K562 (cell line): ENCODE data around the gene FBXL13. TPM values are rescaled to one million over a fixed set of nuclear protein-coding genes. Genes with fewer than 3 reads are reported as not detected.

Experiments
- BACH1 ChIP-seq: fragments of 200-800 bp; sonication (Bioruptor generic); IDR thresholded peaks from 2 replicates; pipeline ENCODE4 v1.6.1; 2016; ENCODE audit warnings: missing genetic modification characterization, missing compliant biosample characterization
- CBFA2T2 ChIP-seq: fragments of 450-650 bp; conservative IDR thresholded peaks from 2 replicates; pipeline ENCODE4 v1.6.1; 2017; ENCODE audit warnings: mild to moderate bottlenecking
- CEBPG ChIP-seq, 3 experiments: fragments of 200-800 bp in 1 of 3; sonication (Bioruptor generic) in 1 of 3; sonication (generic) in 1 of 3; formaldehyde crosslinking in 1 of 3; IDR thresholded peaks in 2 of 3; conservative IDR thresholded peaks in 1 of 3; 2 replicates each; pipeline versions ENCODE4 v1.6.1 to v1.8.0; 2016 to 2022; ENCODE audit warnings: missing compliant biosample characterization in 2 of 3, missing genetic modification characterization in 2 of 3, mild to moderate bottlenecking in 1 of 3, missing genetic modification reagents in 1 of 3
- CTCF ChIP-seq, 3 experiments: IDR thresholded peaks in 2 of 3; conservative IDR thresholded peaks in 1 of 3; 2 replicates each; pipeline ENCODE4 v1.5.1; 2011 to 2012; ENCODE audit warnings: low read length in 3 of 3, mild to moderate bottlenecking in 3 of 3, control low read depth in 2 of 3, improper control_type of control experiment in 1 of 3, inconsistent platforms in 1 of 3, low read depth in 1 of 3, mixed read lengths in 1 of 3, moderate library complexity in 1 of 3; ENCODE audit not compliant: insufficient read depth in 2 of 3
- ESRRA ChIP-seq: fragments of 450-650 bp; IDR thresholded peaks from 2 replicates; pipeline ENCODE4 v1.6.1; 2014; ENCODE audit warnings: low read depth, mild to moderate bottlenecking, moderate library complexity, borderline replicate concordance
- ETV6 ChIP-seq, 3 experiments: fragments of 150-350 bp in 1 of 3; sonication (generic) in 1 of 3; formaldehyde crosslinking in 1 of 3; IDR thresholded peaks; 2 replicates each; pipeline versions ENCODE4 v1.6.1 to v1.8.0; 2014 to 2022; ENCODE audit warnings: borderline replicate concordance in 2 of 3, low read depth in 2 of 3, antibody characterized with exemption in 1 of 3, low read length in 1 of 3, mild to moderate bottlenecking in 1 of 3, missing genetic modification reagents in 1 of 3
- MAZ ChIP-seq, 2 experiments: fragments of 450-650 bp in 1 of 2; sonication (generic) in 1 of 2; formaldehyde crosslinking; IDR thresholded peaks in 1 of 2; conservative IDR thresholded peaks in 1 of 2; 2 replicates each; pipeline versions ENCODE4 v1.4.0 to v1.5.0; 2020; ENCODE audit warnings: mild to moderate bottlenecking in 1 of 2, missing genetic modification reagents in 1 of 2
- MBD2 ChIP-seq: sonication (generic); IDR thresholded peaks from 2 replicates; pipeline ENCODE4 v1.6.1; 2016; ENCODE audit warnings: low read depth, borderline replicate concordance
- MYC ChIP-seq, 2 experiments: fragments of 250-450 bp in 1 of 2; sonication (Bioruptor Pico) in 1 of 2; IDR thresholded peaks; 2 replicates each; pipeline versions ENCODE4 v1.5.1 to v1.6.1; 2012 to 2021; ENCODE audit warnings: low read depth in 2 of 2, borderline replicate concordance in 1 of 2, improper control_type of control experiment in 1 of 2, low read length in 1 of 2, mild to moderate bottlenecking in 1 of 2, moderate library complexity in 1 of 2
- NCOA1 ChIP-seq: fragments of 450-650 bp; IDR thresholded peaks from 2 replicates; pipeline ENCODE4 v1.6.1; 2016; ENCODE audit warnings: low read depth
- NONO ChIP-seq, 2 experiments: fragments of 200-400 bp in 1 of 2; fragments of 450-650 bp in 1 of 2; formaldehyde crosslinking in 1 of 2; IDR thresholded peaks; 2 replicates each; pipeline ENCODE4 v1.6.1; 2017; ENCODE audit warnings: low read depth in 2 of 2, mild to moderate bottlenecking in 2 of 2, moderate library complexity in 2 of 2, low read length in 1 of 2
- POLR2B ChIP-seq: fragments of 450-650 bp; IDR thresholded peaks from 2 replicates; pipeline ENCODE4 v1.6.1; 2018; ENCODE audit warnings: low read depth; ENCODE audit not compliant: partially characterized antibody
- PTBP1 ChIP-seq: fragments of 200-400 bp; formaldehyde crosslinking; IDR thresholded peaks from 2 replicates; pipeline ENCODE4 v1.6.1; 2017; ENCODE audit warnings: low read depth, low read length
- SRSF9 ChIP-seq: fragments of 200-400 bp; formaldehyde crosslinking; IDR thresholded peaks from 2 replicates; pipeline ENCODE4 v1.6.1; 2017; ENCODE audit warnings: low read depth, low read length, borderline replicate concordance
- TCF7 ChIP-seq: sonication (generic); IDR thresholded peaks from 2 replicates; pipeline ENCODE4 v1.6.1; 2016; ENCODE audit warnings: antibody characterized with exemption, borderline replicate concordance
- U2AF1 ChIP-seq: fragments of 200-400 bp; formaldehyde crosslinking; optimal IDR thresholded peaks from 2 replicates; pipeline ENCODE3; 2017; ENCODE audit warnings: mild to moderate bottlenecking, low read depth, low read length, moderate library complexity
- ZBTB11 ChIP-seq, 3 experiments: fragments of 200-800 bp in 1 of 3; fragments of 250-450 bp in 1 of 3; fragments of 450-650 bp in 1 of 3; sonication (Bioruptor Pico) in 1 of 3; sonication (Bioruptor generic) in 1 of 3; formaldehyde crosslinking in 1 of 3; IDR thresholded peaks; 2 replicates each; pipeline versions ENCODE4 v1.6.1 to v1.8.0; 2016 to 2022; ENCODE audit warnings: mild to moderate bottlenecking in 2 of 3, missing genetic modification characterization in 2 of 3, missing compliant biosample characterization in 1 of 3, moderate library complexity in 1 of 3
- polyA plus RNA-seq, 8 experiments: library from polyadenylated mRNA; depleted of rRNA in 4 of 8; stranded (reverse) in 5 of 8; unstranded in 3 of 8; fragments of >200 nt; fragmentation: Nextera tagmentation in 2 of 8; fragmentation: Illumina TruSeq in 1 of 8; extraction: Ambion mirVana in 2 of 8; extraction: Trizol in 1 of 8; gene quantifications; 2 replicates each; pipeline versions ENCODE4 v1.2.1 to v1.2.3, GENCODE V29; 2011 to 2014; ENCODE audit warnings: inconsistent platforms in 1 of 8, missing spikeins in 1 of 8
- total RNA-seq, 7 experiments: library from RNA; depleted of rRNA in 6 of 7; stranded (reverse); fragments of >200 nt in 6 of 7; fragmentation: Illumina TruSeq in 2 of 7; extraction: Trizol in 2 of 7; gene quantifications; 2 replicates each; pipeline versions ENCODE4 v1.2.1 to v1.2.3, GENCODE V29; 2011 to 2021; ENCODE audit warnings: low replicate concordance in 1 of 7

The FBXL13 gene
- total and polyA plus RNA-seq, 9 of the 15 experiments (the other 6 are each of a cell fraction or from before 2014, with no cell fraction given), result 16.3 to 55.0 (median 25.4) TPM

DNA sequence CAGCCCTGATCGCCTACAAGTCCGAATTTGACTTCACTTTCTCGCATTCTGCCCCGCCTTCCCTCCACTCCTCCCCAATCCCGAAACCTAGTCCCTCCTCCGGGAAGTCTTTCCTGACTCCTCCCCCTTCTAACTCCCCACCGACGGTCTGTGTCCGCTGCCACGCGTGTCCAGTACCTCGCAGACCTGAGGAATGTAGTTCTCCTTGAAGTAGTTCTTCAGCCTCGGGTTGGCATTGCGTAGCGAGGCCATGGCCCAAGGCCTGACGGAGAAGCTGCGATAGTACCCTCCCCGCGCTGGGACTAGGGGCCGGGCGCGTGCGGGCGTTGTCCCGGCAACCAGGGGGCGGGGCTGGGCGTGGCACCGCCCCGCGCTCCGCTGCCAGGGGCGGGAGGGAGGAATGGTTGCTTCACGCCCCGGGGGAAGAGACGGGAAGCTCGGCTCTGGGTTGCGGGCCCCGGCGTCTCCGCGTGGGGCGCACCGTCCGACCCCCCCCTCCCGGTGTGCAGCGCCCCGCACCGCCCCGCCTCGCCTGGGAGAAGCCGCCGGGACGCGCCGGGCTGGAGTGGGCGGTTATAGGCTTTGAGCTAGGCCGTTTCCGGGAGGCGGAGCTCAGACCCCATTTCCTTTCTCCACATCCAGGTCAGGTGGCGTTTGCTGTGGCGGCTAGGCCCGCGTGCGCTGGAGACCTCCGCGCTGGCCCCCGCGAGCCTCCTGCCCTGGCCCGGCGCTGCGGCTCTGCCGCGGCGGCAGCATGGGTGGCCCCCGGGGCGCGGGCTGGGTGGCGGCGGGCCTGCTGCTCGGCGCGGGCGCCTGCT is at the start of gene FBXL13, which contains the start of gene ARMC10 (continued):
- TF ChIP-seq POLR2B (peak; percentile 1), PTBP1 (peak; percentile 99), ETV6 (IDR thresholded peaks at IDR 0.05; ENCODE audit: borderline replicate concordance in 1 of 2, low read depth in 2 of 2, low read length in 1 of 2) (0 out of 4 replicates have a peak, but pooled peaks of 1 of the 2 experiments have one; percentile 18), ETV6 (CRISPR knock-in tag; IDR thresholded peaks at IDR 0.05; ENCODE audit: borderline replicate concordance) (no peak), NCOA1 (0 out of 2 replicates have a peak, but pooled peaks have one; percentile 32), BACH1 (tag) (no peak), CBFA2T2 (no peak), ZBTB11 (CRISPR knock-in tag; IDR thresholded peaks at IDR 0.05) (peak in 1 of 3 experiments; percentile 84; a peak in 3 of 6 replicates), U2AF1 (peak; percentile 33), TCF7 (0 out of 2 replicates have a peak, but pooled peaks have one; percentile 48), CEBPG (CRISPR knock-in tag; IDR thresholded peaks at IDR 0.05) (peak; percentile 93), CEBPG (tag; conservative IDR thresholded peaks at IDR 0.05 in 1 of 2, IDR thresholded peaks at IDR 0.05 in 1 of 2) (peak; percentile 83 to 94), MBD2 (peak; percentile 65; the same call in 1 of the 2 replicates), CTCF (IDR thresholded peaks at IDR 0.05 in 2 of 3, conservative IDR thresholded peaks at IDR 0.05 in 1 of 3; ENCODE audit: insufficient read depth in 2 of 3, low read depth in 1 of 3, low read length in 3 of 3) (peak; percentile 54 to 87 (median 55); a peak in 5 of 6 replicates), MAZ (CRISPR knock-in tag; conservative IDR thresholded peaks at IDR 0.05 in 1 of 2, IDR thresholded peaks at IDR 0.05 in 1 of 2) (peak; percentile 94), SRSF9 (no peak), ESRRA (peak; percentile 45; the same call in 1 of the 2 replicates), MYC (IDR thresholded peaks at IDR 0.05; ENCODE audit: low read depth, low read length) (peak; percentile 82), MYC (CRISPR knock-in tag; IDR thresholded peaks at IDR 0.05; ENCODE audit: borderline replicate concordance, low read depth) (no peak), NONO (IDR thresholded peaks at IDR 0.05; ENCODE audit: low read depth in 2 of 2, low read length in 1 of 2) (peak; percentile 52 to 63; a peak in 2 of 4 replicates)
